ENCODE data around the gene PLXDC2.

DNA sequence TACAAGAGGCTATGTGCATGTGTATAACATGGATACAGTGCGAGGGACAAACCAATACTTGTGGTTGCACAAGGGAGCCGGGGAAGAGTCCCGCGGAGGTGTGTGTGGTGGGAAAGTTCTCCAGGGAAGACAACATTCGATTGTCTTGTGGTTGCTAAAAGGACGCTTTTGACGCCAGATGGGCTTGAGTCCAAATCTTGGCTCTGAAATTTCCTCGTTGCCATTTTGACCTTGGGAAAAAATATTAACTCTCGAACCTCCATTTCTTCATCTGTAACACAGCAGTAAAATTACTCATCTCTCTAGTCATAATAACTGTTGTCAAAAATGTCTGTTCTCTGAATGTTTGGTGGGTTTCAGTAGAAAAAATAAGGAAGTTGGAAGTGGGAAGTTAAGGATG is 16.5 kb downstream of the PLXDC2 start:
- TF ChIP-seq, protein P1, sequence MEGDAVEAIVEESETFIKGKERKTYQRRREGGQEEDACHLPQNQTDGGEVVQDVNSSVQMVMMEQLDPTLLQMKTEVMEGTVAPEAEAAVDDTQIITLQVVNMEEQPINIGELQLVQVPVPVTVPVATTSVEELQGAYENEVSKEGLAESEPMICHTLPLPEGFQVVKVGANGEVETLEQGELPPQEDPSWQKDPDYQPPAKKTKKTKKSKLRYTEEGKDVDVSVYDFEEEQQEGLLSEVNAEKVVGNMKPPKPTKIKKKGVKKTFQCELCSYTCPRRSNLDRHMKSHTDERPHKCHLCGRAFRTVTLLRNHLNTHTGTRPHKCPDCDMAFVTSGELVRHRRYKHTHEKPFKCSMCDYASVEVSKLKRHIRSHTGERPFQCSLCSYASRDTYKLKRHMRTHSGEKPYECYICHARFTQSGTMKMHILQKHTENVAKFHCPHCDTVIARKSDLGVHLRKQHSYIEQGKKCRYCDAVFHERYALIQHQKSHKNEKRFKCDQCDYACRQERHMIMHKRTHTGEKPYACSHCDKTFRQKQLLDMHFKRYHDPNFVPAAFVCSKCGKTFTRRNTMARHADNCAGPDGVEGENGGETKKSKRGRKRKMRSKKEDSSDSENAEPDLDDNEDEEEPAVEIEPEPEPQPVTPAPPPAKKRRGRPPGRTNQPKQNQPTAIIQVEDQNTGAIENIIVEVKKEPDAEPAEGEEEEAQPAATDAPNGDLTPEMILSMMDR (IDR thresholded peaks at IDR 0.05; ENCODE audit: low read depth, low read length, poor library complexity, severe bottlenecking), result no peak
- no peak for TF ChIP-seq EZH2phosphoT487 (IDR thresholded peaks at IDR 0.05; ENCODE audit: borderline replicate concordance, low read length)
